HG03095 (cell line): ENCODE results near the gene BACH1.

Experiments
- ATAC-seq: cut with Tn5 transposase; IDR thresholded peaks from one replicate; pipeline ENCODE4 v1.9.1; 2021; ENCODE audit warnings: moderate library complexity; ENCODE audit not compliant: unreplicated experiment

Gene BACH1

GRCh38 chr21:29374481-29374880 lies 75.8 kb downstream of the BACH1 start:
- no peak for ATAC-seq

GRCh38 chr21:29376556-29376955 lies 77.8 kb downstream of the BACH1 start:
- ATAC-seq: peak; percentile 65

GRCh38 chr21:29377266-29377665 lies 78.5 kb downstream of the BACH1 start:
- no peak for ATAC-seq

GRCh38 chr21:29378832-29379231 lies 80.1 kb downstream of the BACH1 start:
- ATAC-seq: no peak

- ATAC-seq: no peak
These were observed 80.9 kb downstream of the BACH1 start for GRCh38 chr21:29379517-29380054.

- ATAC-seq: no peak
These were observed 83.4 kb downstream of the BACH1 start for GRCh38 chr21:29382030-29382654.

- ATAC-seq: no peak
These were observed 86.1 kb downstream of the BACH1 start for GRCh38 chr21:29384683-29385359.

GRCh38 chr21:29385934-29386520 lies 87.3 kb downstream of the BACH1 start:
- no peak for ATAC-seq

- no peak for ATAC-seq
These were observed 88.1 kb downstream of the BACH1 start for GRCh38 chr21:29386803-29387202.

- no peak for ATAC-seq
These were observed 88.9 kb downstream of the BACH1 start for GRCh38 chr21:29387598-29387997.

- no peak for ATAC-seq
These were observed 90.4 kb downstream of the BACH1 start for GRCh38 chr21:29389136-29389535.

GRCh38 chr21:29390778-29391177 lies 92.1 kb downstream of the BACH1 start:
- ATAC-seq: no peak

GRCh38 chr21:29394051-29394450 lies 95.3 kb downstream of the BACH1 start:
- ATAC-seq: no peak
